HepG2 (cell line): ENCODE data around the gene TMC2. TPM values are rescaled to one million over a fixed set of nuclear protein-coding genes. Genes with fewer than 3 reads are reported as not detected.

ENCODE experiments used
- CENPX ChIP-seq: sonication (generic); formaldehyde crosslinking; IDR thresholded peaks from 2 replicates; pipeline ENCODE4 v1.9.0; 2021; ENCODE audit warnings: mild to moderate bottlenecking, missing genetic modification reagents, moderate library complexity
- ELF3 ChIP-seq: IDR thresholded peaks from 2 replicates; pipeline ENCODE4 v1.6.1; 2016; ENCODE audit warnings: missing genetic modification reagents, missing compliant biosample characterization
- HIC2 ChIP-seq: sonication (generic); formaldehyde crosslinking; IDR thresholded peaks from 2 replicates; pipeline ENCODE4 v1.9.0; 2022; ENCODE audit warnings: low read depth, missing genetic modification reagents
- HOMEZ ChIP-seq: IDR thresholded peaks from 2 replicates; pipeline ENCODE4 v1.6.1; 2016; ENCODE audit warnings: low read depth
- KIAA2018 ChIP-seq: sonication (generic); formaldehyde crosslinking; IDR thresholded peaks from 2 replicates; pipeline ENCODE4 v1.5.0; 2020; ENCODE audit warnings: mild to moderate bottlenecking, missing genetic modification reagents, borderline replicate concordance
- KLF11 ChIP-seq: IDR thresholded peaks from 2 replicates; pipeline ENCODE4 v1.6.1; 2016; ENCODE audit warnings: missing compliant biosample characterization
- TRIM24 ChIP-seq: sonication (generic); formaldehyde crosslinking; IDR thresholded peaks from 2 replicates; pipeline ENCODE4 v1.8.0; 2022; ENCODE audit warnings: mild to moderate bottlenecking, missing genetic modification reagents
- WIZ ChIP-seq: sonication (generic); formaldehyde crosslinking; IDR thresholded peaks from 2 replicates; pipeline ENCODE4 v1.5.1; 2020; ENCODE audit warnings: mild to moderate bottlenecking, missing genetic modification reagents
- ZFX ChIP-seq: sonication (generic); formaldehyde crosslinking; IDR thresholded peaks from 2 replicates; pipeline ENCODE4 v1.4.0; 2020; ENCODE audit warnings: mild to moderate bottlenecking, low read depth, missing genetic modification reagents, moderate library complexity
- ZNF180 ChIP-seq: sonication (generic); formaldehyde crosslinking; IDR thresholded peaks from 2 replicates; pipeline ENCODE4 v1.4.0; 2020; ENCODE audit warnings: low read depth, missing genetic modification reagents, borderline replicate concordance
- ZNF710 ChIP-seq: sonication (generic); formaldehyde crosslinking; IDR thresholded peaks from 2 replicates; pipeline ENCODE4 v1.5.0; 2020; ENCODE audit warnings: mild to moderate bottlenecking, missing genetic modification reagents, borderline replicate concordance
- polyA plus RNA-seq, 8 experiments: library from polyadenylated mRNA; depleted of rRNA in 3 of 8; stranded (reverse) in 7 of 8; unstranded in 1 of 8; fragments of >200 nt; fragmentation: Illumina TruSeq in 4 of 8; extraction: Trizol in 4 of 8; gene quantifications; 2 replicates each; pipeline versions ENCODE4 v1.2.1 to v1.2.3, GENCODE V29; 2011 to 2016; ENCODE audit warnings: low read depth in 4 of 8, missing spikeins in 1 of 8, mixed read lengths in 1 of 8; ENCODE audit not compliant: insufficient read depth in 1 of 8
- total RNA-seq, 5 experiments: library from RNA; depleted of rRNA; stranded (reverse); fragments of >200 nt; fragmentation: Illumina TruSeq; extraction: Trizol; gene quantifications; 2 replicates each; pipeline ENCODE4 v1.2.3, GENCODE V29; 2016; ENCODE audit warnings: low read depth in 1 of 5
- TF ChIP-seq, protein P1 (sequence below): sonication (generic); formaldehyde crosslinking; IDR thresholded peaks from 2 replicates; pipeline ENCODE4 v1.4.0; 2020; ENCODE audit warnings: missing genetic modification reagents

Gene TMC2
- total and polyA plus RNA-seq, 2 of the 13 experiments (the other 11 are each of a cell fraction or from before 2014, with no cell fraction given): not detected

DNA sequence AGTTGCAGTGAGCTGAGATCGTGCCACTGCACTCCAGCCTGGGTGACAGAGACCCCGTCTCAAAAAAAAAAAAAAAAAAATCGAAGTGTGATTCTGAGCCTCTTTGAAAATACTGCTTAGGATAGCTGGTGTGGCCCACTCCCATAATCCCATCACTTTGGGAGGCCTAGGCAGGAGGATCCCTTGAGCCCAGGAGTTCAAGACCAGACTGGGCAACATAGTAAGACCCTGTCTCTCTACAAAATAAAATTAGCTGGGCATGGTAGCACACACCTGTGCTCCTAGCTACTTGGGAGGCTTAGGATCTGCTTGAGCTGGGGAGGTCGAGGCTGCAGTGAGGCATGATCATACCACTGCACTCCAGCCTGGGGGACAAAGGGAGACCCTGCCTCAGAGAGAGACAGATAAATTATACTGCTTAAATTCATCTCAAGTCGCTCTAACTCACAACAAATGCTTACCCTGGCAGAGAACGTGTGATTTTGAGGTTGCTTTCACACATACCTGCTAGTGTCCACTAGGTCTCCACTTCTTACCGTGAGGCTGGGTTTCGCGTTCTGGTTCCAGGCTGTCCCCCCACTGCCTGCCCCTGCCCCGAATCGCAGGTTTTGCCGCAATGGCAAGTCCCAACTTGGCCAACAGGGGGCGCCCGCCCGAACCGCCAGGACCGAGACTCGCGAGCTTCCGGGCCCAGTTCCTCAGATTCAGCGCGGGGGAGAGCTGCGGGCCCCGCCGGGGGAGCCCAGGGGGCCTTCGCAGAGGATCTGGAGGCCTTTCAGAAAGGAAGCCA, 12.3 kb upstream of the TMC2 start (continued):
- no peak for TF ChIP-seq CENPX (CRISPR knock-in tag)
- TF ChIP-seq TRIM24 (CRISPR knock-in tag): no peak
- TF ChIP-seq, protein P1, sequence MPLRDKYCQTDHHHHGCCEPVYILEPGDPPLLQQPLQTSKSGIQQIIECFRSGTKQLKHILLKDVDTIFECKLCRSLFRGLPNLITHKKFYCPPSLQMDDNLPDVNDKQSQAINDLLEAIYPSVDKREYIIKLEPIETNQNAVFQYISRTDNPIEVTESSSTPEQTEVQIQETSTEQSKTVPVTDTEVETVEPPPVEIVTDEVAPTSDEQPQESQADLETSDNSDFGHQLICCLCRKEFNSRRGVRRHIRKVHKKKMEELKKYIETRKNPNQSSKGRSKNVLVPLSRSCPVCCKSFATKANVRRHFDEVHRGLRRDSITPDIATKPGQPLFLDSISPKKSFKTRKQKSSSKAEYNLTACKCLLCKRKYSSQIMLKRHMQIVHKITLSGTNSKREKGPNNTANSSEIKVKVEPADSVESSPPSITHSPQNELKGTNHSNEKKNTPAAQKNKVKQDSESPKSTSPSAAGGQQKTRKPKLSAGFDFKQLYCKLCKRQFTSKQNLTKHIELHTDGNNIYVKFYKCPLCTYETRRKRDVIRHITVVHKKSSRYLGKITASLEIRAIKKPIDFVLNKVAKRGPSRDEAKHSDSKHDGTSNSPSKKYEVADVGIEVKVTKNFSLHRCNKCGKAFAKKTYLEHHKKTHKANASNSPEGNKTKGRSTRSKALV (CRISPR knock-in tag): 0 out of 2 replicates have a peak, but pooled peaks have one; percentile 48
- TF ChIP-seq HOMEZ (CRISPR knock-in tag): no peak; the same call in 1 of the 2 replicates
- peak; percentile 92 for TF ChIP-seq ZFX (CRISPR knock-in tag)
- no peak for TF ChIP-seq KIAA2018
- no peak for TF ChIP-seq ZNF180 (CRISPR knock-in tag)
- 0 out of 2 replicates have a peak, but pooled peaks have one; percentile 29 for TF ChIP-seq HIC2 (CRISPR knock-in tag)
- TF ChIP-seq ELF3 (CRISPR knock-in tag): peak; percentile 60; the same call in 1 of the 2 replicates
- no peak for TF ChIP-seq WIZ
- TF ChIP-seq KLF11 (CRISPR knock-in tag): no peak
- TF ChIP-seq ZNF710 (CRISPR knock-in tag): peak; percentile 72; the same call in 1 of the 2 replicates
